OCI-LY3 (cell line): ENCODE results near the gene ATP8A2.

Source experiments
- EZH2phosphoT487 ChIP-seq: fragments of 200-600 bp; shearing (Covaris generic); IDR thresholded peaks from 2 replicates; pipeline ENCODE4 v1.6.1; 2018; ENCODE audit warnings: antibody characterized with exemption, mixed run types, low read depth
- TF ChIP-seq, protein P1 (sequence below): fragments of 200-600, 300-600 bp; sonication (generic); IDR thresholded peaks from 2 replicates; pipeline ENCODE4 v1.5.1; 2014; ENCODE audit warnings: antibody characterized with exemption, low read length, low read depth

GRCh38 chr13:25660996-25661395, 289.2 kb downstream of the ATP8A2 start:
- TF ChIP-seq, protein P1, sequence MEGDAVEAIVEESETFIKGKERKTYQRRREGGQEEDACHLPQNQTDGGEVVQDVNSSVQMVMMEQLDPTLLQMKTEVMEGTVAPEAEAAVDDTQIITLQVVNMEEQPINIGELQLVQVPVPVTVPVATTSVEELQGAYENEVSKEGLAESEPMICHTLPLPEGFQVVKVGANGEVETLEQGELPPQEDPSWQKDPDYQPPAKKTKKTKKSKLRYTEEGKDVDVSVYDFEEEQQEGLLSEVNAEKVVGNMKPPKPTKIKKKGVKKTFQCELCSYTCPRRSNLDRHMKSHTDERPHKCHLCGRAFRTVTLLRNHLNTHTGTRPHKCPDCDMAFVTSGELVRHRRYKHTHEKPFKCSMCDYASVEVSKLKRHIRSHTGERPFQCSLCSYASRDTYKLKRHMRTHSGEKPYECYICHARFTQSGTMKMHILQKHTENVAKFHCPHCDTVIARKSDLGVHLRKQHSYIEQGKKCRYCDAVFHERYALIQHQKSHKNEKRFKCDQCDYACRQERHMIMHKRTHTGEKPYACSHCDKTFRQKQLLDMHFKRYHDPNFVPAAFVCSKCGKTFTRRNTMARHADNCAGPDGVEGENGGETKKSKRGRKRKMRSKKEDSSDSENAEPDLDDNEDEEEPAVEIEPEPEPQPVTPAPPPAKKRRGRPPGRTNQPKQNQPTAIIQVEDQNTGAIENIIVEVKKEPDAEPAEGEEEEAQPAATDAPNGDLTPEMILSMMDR: no peak
- no peak for TF ChIP-seq EZH2phosphoT487
